Liver (tissue), 9 donors: ENCODE measurements around the gene LHFPL3. TPM values are rescaled to one million over a fixed set of nuclear protein-coding genes. Genes with fewer than 3 reads are reported as not detected.

Experiments
- DNase-seq: peaks from one replicate; pipeline ENCODE4 v3.0.0-alpha.2; 2017; ENCODE audit warnings: low spot score
- H3K27ac ChIP-seq, 2 donors: one replicate each; pipeline ENCODE4 v1.7.0; 2013; ENCODE audit warnings: inconsistent platforms in 2 of 2, low read length in 2 of 2, control low read depth in 1 of 2, low read depth in 1 of 2, mild to moderate bottlenecking in 1 of 2
- H3K27me3 ChIP-seq, 4 donors: one replicate each; pipeline versions ENCODE4 v1.6.1 to v1.7.0; 2013; ENCODE audit warnings: low read length in 3 of 4, inconsistent platforms in 1 of 4, mild to moderate bottlenecking in 1 of 4, moderate library complexity in 1 of 4; ENCODE audit not compliant: control insufficient read depth in 4 of 4, insufficient read depth in 4 of 4
- H3K36me3 ChIP-seq, 4 donors: one replicate each; pipeline versions ENCODE4 v1.6.1 to v1.7.0; 2013; ENCODE audit warnings: low read length in 3 of 4, mild to moderate bottlenecking in 3 of 4, low read depth in 1 of 4, moderate library complexity in 1 of 4; ENCODE audit not compliant: control insufficient read depth in 4 of 4, insufficient read depth in 3 of 4
- H3K4me1 ChIP-seq, 4 donors: one replicate each; pipeline versions ENCODE4 v1.6.1 to v1.7.0; 2013; ENCODE audit warnings: low read length in 3 of 4, mild to moderate bottlenecking in 3 of 4, moderate library complexity in 1 of 4; ENCODE audit not compliant: control insufficient read depth in 4 of 4, insufficient read depth in 4 of 4
- H3K4me3 ChIP-seq, 3 donors: one replicate each; pipeline versions ENCODE4 v1.6.1 to v1.7.0; 2013; ENCODE audit warnings: low read length in 3 of 3, control low read depth in 1 of 3, low read depth in 1 of 3, mild to moderate bottlenecking in 1 of 3
- H3K9ac ChIP-seq, 2 donors: one replicate each; pipeline ENCODE4 v1.7.0; 2013; ENCODE audit warnings: low read length in 2 of 2, mild to moderate bottlenecking in 2 of 2, moderate library complexity in 2 of 2, control low read depth in 1 of 2, low read depth in 1 of 2
- H3K9me3 ChIP-seq, 4 donors: one replicate each; pipeline versions ENCODE4 v1.6.1 to v1.7.0; 2013; ENCODE audit warnings: low read length in 3 of 4; ENCODE audit not compliant: control insufficient read depth in 4 of 4
- EGR1 ChIP-seq, 2 donors: IDR thresholded peaks; 2 replicates each; pipeline ENCODE4 v1.6.1; 2016 to 2018; ENCODE audit warnings: antibody characterized with exemption in 2 of 2, low read depth in 2 of 2
- FOXA2 ChIP-seq: IDR thresholded peaks from 2 replicates; pipeline ENCODE4 v1.6.1; 2016; ENCODE audit warnings: antibody characterized with exemption
- GABPA ChIP-seq, 2 donors: IDR thresholded peaks in 1 of 2; conservative IDR thresholded peaks in 1 of 2; 2 replicates each; pipeline ENCODE4 v1.6.1; 2016; ENCODE audit warnings: antibody characterized with exemption in 2 of 2, mild to moderate bottlenecking in 1 of 2, moderate library complexity in 1 of 2
- HNF4G ChIP-seq: IDR thresholded peaks from 2 replicates; pipeline ENCODE4 v1.6.1; 2016; ENCODE audit warnings: antibody characterized with exemption
- JUND ChIP-seq, 2 donors: IDR thresholded peaks; 2 replicates each; pipeline ENCODE4 v1.6.1; 2016; ENCODE audit warnings: antibody characterized with exemption in 2 of 2
- NR2F2 ChIP-seq: IDR thresholded peaks from 2 replicates; pipeline ENCODE4 v1.6.1; 2016; ENCODE audit warnings: antibody characterized with exemption
- RAD21 ChIP-seq, 2 donors: IDR thresholded peaks; 2 replicates each; pipeline ENCODE4 v1.6.1; 2016; ENCODE audit warnings: antibody characterized with exemption in 2 of 2, mild to moderate bottlenecking in 2 of 2
- RXRA ChIP-seq, 2 donors: IDR thresholded peaks; 2 replicates each; pipeline ENCODE4 v1.6.1; 2017 to 2018; ENCODE audit warnings: antibody characterized with exemption in 2 of 2, mild to moderate bottlenecking in 1 of 2
- SP1 ChIP-seq: IDR thresholded peaks from 2 replicates; pipeline ENCODE4 v1.6.1; 2018; ENCODE audit warnings: antibody characterized with exemption, mild to moderate bottlenecking
- TAF1 ChIP-seq: conservative IDR thresholded peaks from 2 replicates; pipeline ENCODE4 v1.6.1; 2016; ENCODE audit warnings: antibody characterized with exemption, mild to moderate bottlenecking
- YY1 ChIP-seq: IDR thresholded peaks from 2 replicates; pipeline ENCODE4 v1.6.1; 2016; ENCODE audit warnings: antibody characterized with exemption, mild to moderate bottlenecking
- WGBS: extraction: QIAGEN DNeasy Blood & Tissue Kit; methylation state at CpG from one replicate; pipeline ENCODE4 v1.1.7; 2013; 5-methylcytosine and 5-hydroxymethylcytosine counted together
- polyA plus RNA-seq, 2 donors: library from polyadenylated mRNA; stranded (reverse) in 1 of 2; unstranded in 1 of 2; fragments of 200-250 nt in 1 of 2; fragments of >200 nt in 1 of 2; fragmentation: Nextera tagmentation in 1 of 2; extraction: Ambion mirVana in 1 of 2; gene quantifications; one replicate each; pipeline versions ENCODE4 v1.2.1 to v1.2.3, GENCODE V29; 2013 to 2015
- total RNA-seq, 2 donors: library from RNA; depleted of rRNA; stranded (reverse); fragments of >200 nt; gene quantifications; one replicate each; pipeline ENCODE4 v1.2.3, GENCODE V29; 2014
- TF ChIP-seq, protein P1 (sequence below): IDR thresholded peaks from 2 replicates; pipeline ENCODE4 v1.6.1; 2016; ENCODE audit warnings: antibody characterized with exemption
- TF ChIP-seq, protein P2 (sequence below): fragments of 150-350 bp; IDR thresholded peaks from 2 replicates; pipeline ENCODE4 v1.5.1; 2017; ENCODE audit warnings: improper control_type of control experiment, low read depth, low read length; ENCODE audit not compliant: missing input control
- TF ChIP-seq, protein P3 (sequence below): IDR thresholded peaks from 2 replicates; pipeline ENCODE4 v1.6.1; 2016; ENCODE audit warnings: antibody characterized with exemption, mild to moderate bottlenecking
- TF ChIP-seq, protein P4 (sequence below): IDR thresholded peaks from 2 replicates; pipeline ENCODE4 v1.6.1; 2016; ENCODE audit warnings: antibody characterized with exemption
- TF ChIP-seq, protein P5 (sequence below): IDR thresholded peaks from 2 replicates; pipeline ENCODE4 v1.6.1; 2016; ENCODE audit warnings: antibody characterized with exemption
- donor health status: healthy.
- donor health status: healthy.
- donor health status: healthy.
- donor health status: healthy.
- donor health status: healthy.

The LHFPL3 gene
- total and polyA plus RNA-seq, 4 donors, result not detected

DNA sequence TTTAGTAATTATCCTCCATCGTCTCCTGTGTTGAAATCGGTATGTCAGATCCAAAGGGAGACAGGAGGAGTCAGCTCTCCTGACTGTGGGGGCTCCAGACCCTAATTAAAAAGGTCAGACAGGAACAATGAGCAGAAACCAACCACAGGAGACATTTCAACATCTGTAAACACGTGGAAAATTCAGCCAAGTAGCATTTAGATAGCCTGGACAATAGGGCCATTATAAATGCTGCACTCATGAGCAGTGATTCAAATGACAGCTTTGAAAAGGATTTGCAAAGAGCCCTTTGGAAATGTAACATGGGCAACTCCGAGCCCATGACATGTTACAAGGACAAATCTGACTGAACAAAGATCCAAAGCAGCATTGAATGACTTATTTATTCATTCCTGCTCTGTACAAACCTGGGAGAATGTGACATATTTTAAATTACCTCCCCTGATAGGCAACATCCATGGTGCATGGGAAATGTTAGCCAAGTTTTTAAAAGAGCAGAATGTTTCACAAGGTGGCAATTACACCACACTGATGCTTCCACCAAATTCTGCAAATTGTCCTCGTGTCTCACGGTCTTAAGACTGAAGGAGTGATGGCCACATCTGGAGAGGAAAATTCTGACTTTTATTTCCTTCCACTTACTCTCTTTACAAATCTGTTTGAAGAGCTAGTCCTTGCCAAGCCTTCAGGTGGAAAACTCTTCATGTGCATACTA lies 572.3 kb downstream of the LHFPL3 start:
- 71% methylated on average over 6 of the region's 6 CpGs for WGBS
- Histone ChIP-seq H3K9ac (no peak overlapping the region), H3K4me3 (no peak overlapping the region), H3K9me3 (no peaks in the 10 kb centered on the region), H3K36me3 (no peaks in the 10 kb centered on the region), H3K27me3 (no peaks in the 10 kb centered on the region), H3K27ac (no peak overlapping the region), H3K4me1 (no peaks in the 10 kb centered on the region)
- TF ChIP-seq, protein P1, sequence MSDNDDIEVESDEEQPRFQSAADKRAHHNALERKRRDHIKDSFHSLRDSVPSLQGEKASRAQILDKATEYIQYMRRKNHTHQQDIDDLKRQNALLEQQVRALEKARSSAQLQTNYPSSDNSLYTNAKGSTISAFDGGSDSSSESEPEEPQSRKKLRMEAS, result no peak
- no peak for TF ChIP-seq RXRA (IDR thresholded peaks at IDR 0.05)
- no peak for TF ChIP-seq TAF1
- TF ChIP-seq SP1, result no peak
- TF ChIP-seq HNF4G, result no peak
- no peak for TF ChIP-seq NR2F2
- no peak for TF ChIP-seq YY1
- TF ChIP-seq, protein P2, sequence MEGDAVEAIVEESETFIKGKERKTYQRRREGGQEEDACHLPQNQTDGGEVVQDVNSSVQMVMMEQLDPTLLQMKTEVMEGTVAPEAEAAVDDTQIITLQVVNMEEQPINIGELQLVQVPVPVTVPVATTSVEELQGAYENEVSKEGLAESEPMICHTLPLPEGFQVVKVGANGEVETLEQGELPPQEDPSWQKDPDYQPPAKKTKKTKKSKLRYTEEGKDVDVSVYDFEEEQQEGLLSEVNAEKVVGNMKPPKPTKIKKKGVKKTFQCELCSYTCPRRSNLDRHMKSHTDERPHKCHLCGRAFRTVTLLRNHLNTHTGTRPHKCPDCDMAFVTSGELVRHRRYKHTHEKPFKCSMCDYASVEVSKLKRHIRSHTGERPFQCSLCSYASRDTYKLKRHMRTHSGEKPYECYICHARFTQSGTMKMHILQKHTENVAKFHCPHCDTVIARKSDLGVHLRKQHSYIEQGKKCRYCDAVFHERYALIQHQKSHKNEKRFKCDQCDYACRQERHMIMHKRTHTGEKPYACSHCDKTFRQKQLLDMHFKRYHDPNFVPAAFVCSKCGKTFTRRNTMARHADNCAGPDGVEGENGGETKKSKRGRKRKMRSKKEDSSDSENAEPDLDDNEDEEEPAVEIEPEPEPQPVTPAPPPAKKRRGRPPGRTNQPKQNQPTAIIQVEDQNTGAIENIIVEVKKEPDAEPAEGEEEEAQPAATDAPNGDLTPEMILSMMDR, result no peak
- TF ChIP-seq FOXA2, result no peak
- TF ChIP-seq GABPA (IDR thresholded peaks at IDR 0.05 in 1 of 2, conservative IDR thresholded peaks at IDR 0.05 in 1 of 2), result no peak
- no peak for DNase-seq

DNA sequence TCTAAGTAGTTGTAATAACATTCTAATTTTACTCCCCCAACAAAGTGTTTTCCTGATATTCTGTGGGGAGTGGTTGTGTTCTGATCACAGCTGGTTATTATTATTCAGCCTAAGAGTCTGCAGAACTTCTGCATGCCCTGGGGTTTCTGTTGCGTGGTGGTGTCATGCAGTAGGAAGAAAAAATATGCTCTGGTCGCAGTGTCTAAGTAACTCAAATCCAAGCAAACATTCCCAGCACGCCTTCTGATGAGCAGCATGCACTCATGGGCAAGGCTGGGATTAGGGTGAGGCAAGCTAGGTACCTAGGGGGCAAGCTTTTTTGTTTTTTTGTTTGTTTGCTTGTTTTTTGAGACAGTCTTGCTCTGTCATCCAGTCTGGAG lies 572.8 kb downstream of the LHFPL3 start:
- H3K9me3 ChIP-seq, result no peaks in the 10 kb centered on the region
- H3K9ac ChIP-seq, result no peak overlapping the region
- H3K4me1 ChIP-seq, result no peaks in the 10 kb centered on the region
- no peak overlapping the region for H3K27ac ChIP-seq
- no peak for DNase-seq
- 90% methylated on average over 3 of the region's 3 CpGs for WGBS
- TF ChIP-seq FOXA2 (no peak), EGR1 (IDR thresholded peaks at IDR 0.05; ENCODE audit: low read depth in 2 of 2) (no peak), NR2F2 (no peak), HNF4G (no peak), RAD21 (IDR thresholded peaks at IDR 0.05) (no peak), JUND (IDR thresholded peaks at IDR 0.05) (no peak), RXRA (IDR thresholded peaks at IDR 0.05) (no peak)
- TF ChIP-seq, protein P3, sequence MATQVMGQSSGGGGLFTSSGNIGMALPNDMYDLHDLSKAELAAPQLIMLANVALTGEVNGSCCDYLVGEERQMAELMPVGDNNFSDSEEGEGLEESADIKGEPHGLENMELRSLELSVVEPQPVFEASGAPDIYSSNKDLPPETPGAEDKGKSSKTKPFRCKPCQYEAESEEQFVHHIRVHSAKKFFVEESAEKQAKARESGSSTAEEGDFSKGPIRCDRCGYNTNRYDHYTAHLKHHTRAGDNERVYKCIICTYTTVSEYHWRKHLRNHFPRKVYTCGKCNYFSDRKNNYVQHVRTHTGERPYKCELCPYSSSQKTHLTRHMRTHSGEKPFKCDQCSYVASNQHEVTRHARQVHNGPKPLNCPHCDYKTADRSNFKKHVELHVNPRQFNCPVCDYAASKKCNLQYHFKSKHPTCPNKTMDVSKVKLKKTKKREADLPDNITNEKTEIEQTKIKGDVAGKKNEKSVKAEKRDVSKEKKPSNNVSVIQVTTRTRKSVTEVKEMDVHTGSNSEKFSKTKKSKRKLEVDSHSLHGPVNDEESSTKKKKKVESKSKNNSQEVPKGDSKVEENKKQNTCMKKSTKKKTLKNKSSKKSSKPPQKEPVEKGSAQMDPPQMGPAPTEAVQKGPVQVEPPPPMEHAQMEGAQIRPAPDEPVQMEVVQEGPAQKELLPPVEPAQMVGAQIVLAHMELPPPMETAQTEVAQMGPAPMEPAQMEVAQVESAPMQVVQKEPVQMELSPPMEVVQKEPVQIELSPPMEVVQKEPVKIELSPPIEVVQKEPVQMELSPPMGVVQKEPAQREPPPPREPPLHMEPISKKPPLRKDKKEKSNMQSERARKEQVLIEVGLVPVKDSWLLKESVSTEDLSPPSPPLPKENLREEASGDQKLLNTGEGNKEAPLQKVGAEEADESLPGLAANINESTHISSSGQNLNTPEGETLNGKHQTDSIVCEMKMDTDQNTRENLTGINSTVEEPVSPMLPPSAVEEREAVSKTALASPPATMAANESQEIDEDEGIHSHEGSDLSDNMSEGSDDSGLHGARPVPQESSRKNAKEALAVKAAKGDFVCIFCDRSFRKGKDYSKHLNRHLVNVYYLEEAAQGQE, result no peak
- TF ChIP-seq, protein P4, sequence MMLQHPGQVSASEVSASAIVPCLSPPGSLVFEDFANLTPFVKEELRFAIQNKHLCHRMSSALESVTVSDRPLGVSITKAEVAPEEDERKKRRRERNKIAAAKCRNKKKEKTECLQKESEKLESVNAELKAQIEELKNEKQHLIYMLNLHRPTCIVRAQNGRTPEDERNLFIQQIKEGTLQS, result no peak
- TF ChIP-seq, protein P5, sequence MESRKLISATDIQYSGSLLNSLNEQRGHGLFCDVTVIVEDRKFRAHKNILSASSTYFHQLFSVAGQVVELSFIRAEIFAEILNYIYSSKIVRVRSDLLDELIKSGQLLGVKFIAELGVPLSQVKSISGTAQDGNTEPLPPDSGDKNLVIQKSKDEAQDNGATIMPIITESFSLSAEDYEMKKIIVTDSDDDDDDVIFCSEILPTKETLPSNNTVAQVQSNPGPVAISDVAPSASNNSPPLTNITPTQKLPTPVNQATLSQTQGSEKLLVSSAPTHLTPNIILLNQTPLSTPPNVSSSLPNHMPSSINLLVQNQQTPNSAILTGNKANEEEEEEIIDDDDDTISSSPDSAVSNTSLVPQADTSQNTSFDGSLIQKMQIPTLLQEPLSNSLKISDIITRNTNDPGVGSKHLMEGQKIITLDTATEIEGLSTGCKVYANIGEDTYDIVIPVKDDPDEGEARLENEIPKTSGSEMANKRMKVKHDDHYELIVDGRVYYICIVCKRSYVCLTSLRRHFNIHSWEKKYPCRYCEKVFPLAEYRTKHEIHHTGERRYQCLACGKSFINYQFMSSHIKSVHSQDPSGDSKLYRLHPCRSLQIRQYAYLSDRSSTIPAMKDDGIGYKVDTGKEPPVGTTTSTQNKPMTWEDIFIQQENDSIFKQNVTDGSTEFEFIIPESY, result no peak
- TF ChIP-seq, protein P1, result no peak
- no peaks in the 10 kb centered on the region for H3K36me3 ChIP-seq
- no peaks in the 10 kb centered on the region for H3K27me3 ChIP-seq
- H3K4me3 ChIP-seq, result no peak overlapping the region
